ENCODE measurements around the gene SGPP2.

- no peak for TF ChIP-seq POLR2AphosphoS5 (IDR thresholded peaks at IDR 0.05)
- no peak for TF ChIP-seq POLR2A (IDR thresholded peaks at IDR 0.05)
- no peak for TF ChIP-seq CTCF (IDR thresholded peaks at IDR 0.05)
Observed at GRCh38 chr2:222399038-222399783, 25.1 kb upstream of the SGPP2 start.
